Karpas-422 (cell line): ENCODE results near the gene ADAMTSL1. TPM values are rescaled to one million over a fixed set of nuclear protein-coding genes. Genes with fewer than 3 reads are reported as not detected.
A peak's percentile ranks its signal among the peaks of the same experiment; 100 is the strongest.

Source experiments
- DNase-seq: peaks from one replicate; pipeline ENCODE4 v3.0.0-alpha.2; 2015
- H2AFZ ChIP-seq: fragments of 200-600 bp; sonication (generic); 2 replicates; pipeline ENCODE4 v1.6.1; 2014; ENCODE audit warnings: antibody characterized with exemption, low read length, mixed read lengths
- H3K27ac ChIP-seq: fragments of 200-600 bp; sonication (generic); 2 replicates; pipeline ENCODE4 v1.5.1; 2014; ENCODE audit warnings: mild to moderate bottlenecking, low read length, moderate library complexity
- H3K27me3 ChIP-seq: fragments of 200-600 bp; sonication (generic); 2 replicates; pipeline ENCODE4 v1.6.1; 2014; ENCODE audit warnings: low read length, mixed read lengths
- H3K36me3 ChIP-seq: fragments of 200-600 bp; sonication (generic); 2 replicates; pipeline ENCODE4 v1.6.1; 2014; ENCODE audit warnings: low read length, mixed read lengths; ENCODE audit not compliant: insufficient read depth
- H3K4me1 ChIP-seq: fragments of 200-600 bp; sonication (generic); 2 replicates; pipeline ENCODE4 v1.6.1; 2014; ENCODE audit warnings: mild to moderate bottlenecking, low read length, mixed read lengths
- H3K4me2 ChIP-seq: fragments of 200-600 bp; sonication (generic); 2 replicates; pipeline ENCODE4 v1.6.1; 2014; ENCODE audit warnings: low read length, low read depth, mild to moderate bottlenecking; ENCODE audit not compliant: poor library complexity, severe bottlenecking
- H3K4me3 ChIP-seq: fragments of 200-600 bp; sonication (generic); 2 replicates; pipeline ENCODE4 v1.5.1; 2014; ENCODE audit warnings: mild to moderate bottlenecking, antibody characterized with exemption, low read length, mixed read lengths
- H3K79me2 ChIP-seq: fragments of 200-600 bp; sonication (generic); 2 replicates; pipeline ENCODE4 v1.6.1; 2014; ENCODE audit warnings: mild to moderate bottlenecking, low read length, mixed read lengths
- H3K9ac ChIP-seq: fragments of 200-600 bp; sonication (generic); 2 replicates; pipeline ENCODE4 v1.6.0; 2014; ENCODE audit warnings: low read length
- H3K9me2 ChIP-seq: fragments of 200-600 bp; sonication (generic), shearing (Covaris generic); replicated peaks from 2 replicates; pipeline ENCODE4 v1.6.0; 2014; ENCODE audit warnings: mild to moderate bottlenecking, low read length, moderate library complexity; ENCODE audit not compliant: insufficient read depth
- H3K9me3 ChIP-seq: fragments of 300-700, 200-600 bp; sonication (generic); 2 replicates; pipeline ENCODE4 v1.6.1; 2014; ENCODE audit warnings: low read length, mixed read lengths
- H4K20me1 ChIP-seq: fragments of 200-600 bp; sonication (generic); 2 replicates; pipeline ENCODE4 v1.6.1; 2014; ENCODE audit warnings: mild to moderate bottlenecking, antibody characterized with exemption, low read length, low read depth; ENCODE audit not compliant: insufficient read depth
- total RNA-seq: library from RNA; depleted of rRNA; stranded (reverse); fragments of >200 nt; shearing (Covaris generic); gene quantifications from 2 replicates; pipeline ENCODE4 v1.2.3, GENCODE V29; 2014; ENCODE audit warnings: low replicate concordance

Gene ADAMTSL1
- total RNA-seq, 1 experiment from 2014 or later, result 8.2 TPM

- no peaks in the 10 kb centered on the region for H3K36me3 ChIP-seq
- no peak overlapping the region for H3K4me3 ChIP-seq
- no peak for DNase-seq
- 0 out of 2 replicates have a peak, but pooled peaks cover 3% of the 10 kb centered on the region for H3K27me3 ChIP-seq
- H3K9me2 ChIP-seq, result no peaks in the 10 kb centered on the region
- H4K20me1 ChIP-seq, result no peaks in the 10 kb centered on the region
- peaks cover 3% of the 10 kb centered on the region; the same call in 1 of the 2 replicates for H3K4me1 ChIP-seq
- H3K27ac ChIP-seq, result no peak overlapping the region
- H3K79me2 ChIP-seq, result no peaks in the 10 kb centered on the region
- H3K9me3 ChIP-seq, result no peaks in the 10 kb centered on the region
- no peak overlapping the region for H3K4me2 ChIP-seq
- H3K9ac ChIP-seq, result no peak overlapping the region
- no peak overlapping the region for H2AFZ ChIP-seq
Observed at GRCh38 chr9:18487611-18488010, 13.7 kb downstream of the ADAMTSL1 start.

- Histone ChIP-seq H3K27me3 (0 out of 2 replicates have a peak, but pooled peaks cover 3% of the 10 kb centered on the region), H3K4me1 (peaks cover 3% of the 10 kb centered on the region; the same call in 1 of the 2 replicates), H3K4me3 (no peak overlapping the region), H3K27ac (no peak overlapping the region), H2AFZ (no peak overlapping the region), H3K79me2 (no peaks in the 10 kb centered on the region), H3K9me2 (no peaks in the 10 kb centered on the region), H3K9me3 (no peaks in the 10 kb centered on the region), H3K9ac (no peak overlapping the region), H3K36me3 (no peaks in the 10 kb centered on the region), H4K20me1 (no peaks in the 10 kb centered on the region), H3K4me2 (no peak overlapping the region)
- no peak for DNase-seq
Observed at GRCh38 chr9:18488886-18489285, 14.9 kb downstream of the ADAMTSL1 start.

- Histone ChIP-seq H3K36me3 (no peaks in the 10 kb centered on the region), H2AFZ (no peak overlapping the region)
Observed at GRCh38 chr9:18489861-18490260, 15.9 kb downstream of the ADAMTSL1 start.

GRCh38 chr9:18490641-18491370 is 16.9 kb downstream of the ADAMTSL1 start:
- no peaks in the 10 kb centered on the region for H3K9me2 ChIP-seq
- peak overlapping the region; percentile 26; the same call in 1 of the 2 replicates for H2AFZ ChIP-seq
- peaks cover 3% of the 10 kb centered on the region; the same call in 1 of the 2 replicates for H3K4me1 ChIP-seq
- DNase-seq, result no peak
- no peaks in the 10 kb centered on the region for H3K27me3 ChIP-seq
- no peaks in the 10 kb centered on the region for H3K36me3 ChIP-seq
- no peak overlapping the region for H3K9ac ChIP-seq
- H3K4me2 ChIP-seq, result no peak overlapping the region
- H3K4me3 ChIP-seq, result no peak overlapping the region
- no peaks in the 10 kb centered on the region for H3K9me3 ChIP-seq
- no peak overlapping the region for H3K27ac ChIP-seq
- H4K20me1 ChIP-seq, result no peaks in the 10 kb centered on the region
- H3K79me2 ChIP-seq, result no peaks in the 10 kb centered on the region

More at GRCh38 chr9:18489861-18490260, 15.9 kb downstream of the ADAMTSL1 start:
- H3K9me2 ChIP-seq, result no peaks in the 10 kb centered on the region
- no peaks in the 10 kb centered on the region for H3K9me3 ChIP-seq
- no peak overlapping the region for H3K4me3 ChIP-seq
- H3K79me2 ChIP-seq, result no peaks in the 10 kb centered on the region
- H3K27me3 ChIP-seq, result 0 out of 2 replicates have a peak, but pooled peaks cover 3% of the 10 kb centered on the region
- H3K4me2 ChIP-seq, result no peak overlapping the region
- DNase-seq, result no peak
- no peak overlapping the region for H3K9ac ChIP-seq
- H3K27ac ChIP-seq, result no peak overlapping the region
- peaks cover 3% of the 10 kb centered on the region; the same call in 1 of the 2 replicates for H3K4me1 ChIP-seq
- no peaks in the 10 kb centered on the region for H4K20me1 ChIP-seq

GRCh38 chr9:18492612-18493011 is 18.7 kb downstream of the ADAMTSL1 start:
- H3K27me3 ChIP-seq, result no peaks in the 10 kb centered on the region
- no peaks in the 10 kb centered on the region for H3K79me2 ChIP-seq
- H3K4me2 ChIP-seq, result no peak overlapping the region
- no peak overlapping the region for H2AFZ ChIP-seq
- H3K9me2 ChIP-seq, result no peaks in the 10 kb centered on the region
- no peaks in the 10 kb centered on the region for H3K36me3 ChIP-seq
- no peak overlapping the region for H3K27ac ChIP-seq
- H3K9me3 ChIP-seq, result no peaks in the 10 kb centered on the region
- no peaks in the 10 kb centered on the region for H4K20me1 ChIP-seq
- no peak overlapping the region for H3K9ac ChIP-seq
- H3K4me1 ChIP-seq, result peaks cover 3% of the 10 kb centered on the region; the same call in 1 of the 2 replicates
- DNase-seq, result no peak
- no peak overlapping the region for H3K4me3 ChIP-seq

GRCh38 chr9:18493451-18493993 is 19.6 kb downstream of the ADAMTSL1 start:
- DNase-seq, result no peak
- H3K36me3 ChIP-seq, result no peaks in the 10 kb centered on the region
- H3K27me3 ChIP-seq, result no peaks in the 10 kb centered on the region
- H3K9me3 ChIP-seq, result no peaks in the 10 kb centered on the region
- H3K4me1 ChIP-seq, result peaks cover 3% of the 10 kb centered on the region; the same call in 1 of the 2 replicates
- no peak overlapping the region for H3K9ac ChIP-seq
- H3K9me2 ChIP-seq, result no peaks in the 10 kb centered on the region
- H3K4me3 ChIP-seq, result no peak overlapping the region
- H2AFZ ChIP-seq, result no peak overlapping the region
- H3K4me2 ChIP-seq, result no peak overlapping the region
- H3K27ac ChIP-seq, result no peak overlapping the region
- H3K79me2 ChIP-seq, result no peaks in the 10 kb centered on the region
- H4K20me1 ChIP-seq, result no peaks in the 10 kb centered on the region

- no peaks in the 10 kb centered on the region for H3K9me3 ChIP-seq
- H4K20me1 ChIP-seq, result no peaks in the 10 kb centered on the region
Observed at GRCh38 chr9:18495065-18495464, 21.1 kb downstream of the ADAMTSL1 start.

GRCh38 chr9:18496256-18497000 is 22.5 kb downstream of the ADAMTSL1 start:
- DNase-seq, result no peak
- Histone ChIP-seq H4K20me1 (no peaks in the 10 kb centered on the region), H3K9me3 (no peaks in the 10 kb centered on the region), H3K36me3 (no peaks in the 10 kb centered on the region), H3K4me1 (no peaks in the 10 kb centered on the region), H3K27me3 (no peaks in the 10 kb centered on the region), H3K9me2 (no peaks in the 10 kb centered on the region), H3K4me3 (no peak overlapping the region), H3K4me2 (no peak overlapping the region), H3K27ac (no peak overlapping the region), H3K9ac (no peak overlapping the region), H3K79me2 (no peaks in the 10 kb centered on the region), H2AFZ (no peak overlapping the region)

More at GRCh38 chr9:18495065-18495464, 21.1 kb downstream of the ADAMTSL1 start:
- no peak for DNase-seq
- Histone ChIP-seq H3K27ac (no peak overlapping the region), H3K4me2 (no peak overlapping the region), H3K9ac (no peak overlapping the region), H3K79me2 (no peaks in the 10 kb centered on the region), H3K9me2 (no peaks in the 10 kb centered on the region), H3K4me3 (no peak overlapping the region), H2AFZ (no peak overlapping the region), H3K27me3 (no peaks in the 10 kb centered on the region), H3K4me1 (peaks cover 3% of the 10 kb centered on the region; the same call in 1 of the 2 replicates), H3K36me3 (no peaks in the 10 kb centered on the region)
